DMS153 treated with DMSO at 0.1 percent for 48 hours (cell line): ENCODE measurements around the gene HSBP1L1.
"Not testable (repeated sequence)": the region's sequence is repeated elsewhere in the genome, so short reads cannot be mapped to it uniquely, and the experiment has no call there.

Experiments
- DNase-seq: peaks from one replicate; lab custom pipeline; 2025; ENCODE audit not compliant: unreplicated experiment; lab: John Stamatoyannopoulos, UW

The HSBP1L1 gene

GRCh38 chr18:79983253-79983652, 18.8 kb downstream of the HSBP1L1 start:
- DNase-seq, result no peak

DNA sequence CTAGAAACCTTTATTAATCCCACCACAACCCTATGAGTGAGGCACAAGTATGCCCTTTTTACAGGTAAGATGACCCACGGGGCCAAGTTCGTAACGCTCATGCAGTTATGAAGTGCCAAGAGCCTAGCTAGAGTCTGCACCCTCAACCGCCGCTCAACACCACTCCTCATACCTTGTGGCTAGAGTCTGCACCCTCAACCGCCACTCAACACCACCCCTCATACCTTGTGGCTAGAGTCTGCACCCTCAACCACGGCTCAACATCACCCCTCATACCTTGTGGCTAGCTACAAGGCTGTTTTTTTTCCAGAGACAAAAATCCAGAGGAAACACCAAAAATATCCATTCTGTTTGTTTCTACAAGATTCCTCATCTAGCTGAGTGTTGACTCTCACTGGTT, 19.4 kb downstream of the HSBP1L1 start:
- no peak for DNase-seq

DNA sequence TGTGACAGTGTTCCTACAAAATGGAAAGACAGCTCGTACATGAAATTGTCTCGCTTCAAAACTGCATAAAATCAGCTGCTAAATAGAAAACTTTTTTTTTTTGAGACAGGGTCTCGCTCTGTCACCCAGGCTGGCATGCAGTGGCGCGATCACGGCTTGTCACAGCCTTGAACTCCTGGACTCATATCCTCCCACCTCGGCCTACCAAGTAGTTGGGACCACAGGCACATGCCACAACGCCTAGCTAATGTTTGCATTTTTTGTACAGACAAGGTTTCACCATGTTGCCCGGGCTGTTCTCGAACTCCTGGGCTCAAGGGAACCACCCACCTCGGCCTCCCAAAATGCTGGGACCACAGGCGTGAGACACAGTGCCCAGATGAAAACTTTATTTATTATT, 20.7 kb downstream of the HSBP1L1 start:
- DNase-seq, result no peak

GRCh38 chr18:79986726-79987125, 22.3 kb downstream of the HSBP1L1 start:
- no peak for DNase-seq

GRCh38 chr18:79987566-79987965, 23.1 kb downstream of the HSBP1L1 start:
- no peak for DNase-seq

GRCh38 chr18:79988071-79988450, 23.6 kb downstream of the HSBP1L1 start:
- DNase-seq, result peak; percentile 46

GRCh38 chr18:79988451-79989194, 24.2 kb downstream of the HSBP1L1 start, which contains the start of gene TXNL4A:
TXNL4A (minus strand) TSS chr18:79988563; CDS start chr18:79988392, 171 bp downstream.
- peak; percentile 46 for DNase-seq

DNA sequence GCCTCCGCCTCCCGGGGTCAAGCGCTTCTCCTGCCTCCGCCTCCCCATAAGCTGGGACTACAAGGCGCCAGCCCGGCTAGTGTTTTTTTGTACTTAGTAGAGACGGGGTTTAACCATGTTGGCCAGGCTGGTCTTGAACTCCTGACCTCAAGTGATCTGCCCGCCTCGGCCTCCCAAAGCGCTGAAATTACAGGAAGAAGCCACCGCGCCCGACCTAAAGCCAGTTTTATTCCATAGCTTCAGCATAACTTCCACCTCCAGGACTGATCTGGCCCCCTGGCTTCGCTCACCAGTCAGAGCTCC, 24.7 kb downstream of the HSBP1L1 start:
- DNase-seq, result no peak

GRCh38 chr18:79991494-79991893, 27.1 kb downstream of the HSBP1L1 start:
- DNase-seq, result no peak

DNA sequence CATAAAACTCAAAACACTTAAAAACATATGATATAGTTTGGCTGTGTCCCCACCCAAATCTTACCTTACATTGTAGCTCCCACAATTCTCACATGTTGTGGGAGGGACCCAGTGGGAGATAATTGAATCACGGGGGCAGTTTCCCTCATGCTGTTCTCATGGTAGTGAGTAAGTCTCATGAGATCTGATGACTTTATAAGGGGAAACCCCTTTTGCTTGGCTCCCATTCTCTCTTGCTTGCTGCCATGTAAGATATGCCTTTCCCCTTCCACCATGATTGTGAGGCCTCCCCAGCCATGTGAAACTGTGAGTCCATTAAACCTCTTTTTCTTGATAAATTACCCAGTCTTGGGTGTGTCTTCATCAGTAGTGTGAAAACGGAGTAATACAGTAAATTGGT, 35.3 kb downstream of the HSBP1L1 start:
- DNase-seq, result not testable (repeated sequence)

- no peak for DNase-seq
Measured at GRCh38 chr18:80000877-80001276, 36.4 kb downstream of the HSBP1L1 start.

DNA sequence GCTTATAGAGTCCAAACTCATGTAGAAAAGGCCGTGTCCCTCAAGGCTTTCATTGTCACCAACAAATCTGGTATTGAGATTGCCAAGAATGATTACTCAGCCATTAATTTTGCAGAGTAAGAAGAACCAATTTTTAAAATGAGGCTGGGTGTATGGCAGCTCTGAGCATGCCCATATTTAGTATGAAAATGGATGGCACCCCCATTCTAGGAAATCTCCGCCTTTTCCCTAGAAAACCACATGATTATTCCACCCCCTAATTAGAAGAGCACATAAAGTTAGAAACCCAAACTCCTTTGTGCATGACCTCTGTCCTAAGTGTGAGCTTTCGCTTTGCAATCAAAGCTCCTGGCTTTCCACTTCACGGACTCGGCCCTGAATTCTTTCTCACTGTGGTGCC, 38.0 kb downstream of the HSBP1L1 start:
- DNase-seq, result no peak

- no peak for DNase-seq
Measured at GRCh38 chr18:80004600-80005342, 40.3 kb downstream of the HSBP1L1 start.

- no peak for DNase-seq
Measured at GRCh38 chr18:80006724-80007123, 42.3 kb downstream of the HSBP1L1 start.

DNA sequence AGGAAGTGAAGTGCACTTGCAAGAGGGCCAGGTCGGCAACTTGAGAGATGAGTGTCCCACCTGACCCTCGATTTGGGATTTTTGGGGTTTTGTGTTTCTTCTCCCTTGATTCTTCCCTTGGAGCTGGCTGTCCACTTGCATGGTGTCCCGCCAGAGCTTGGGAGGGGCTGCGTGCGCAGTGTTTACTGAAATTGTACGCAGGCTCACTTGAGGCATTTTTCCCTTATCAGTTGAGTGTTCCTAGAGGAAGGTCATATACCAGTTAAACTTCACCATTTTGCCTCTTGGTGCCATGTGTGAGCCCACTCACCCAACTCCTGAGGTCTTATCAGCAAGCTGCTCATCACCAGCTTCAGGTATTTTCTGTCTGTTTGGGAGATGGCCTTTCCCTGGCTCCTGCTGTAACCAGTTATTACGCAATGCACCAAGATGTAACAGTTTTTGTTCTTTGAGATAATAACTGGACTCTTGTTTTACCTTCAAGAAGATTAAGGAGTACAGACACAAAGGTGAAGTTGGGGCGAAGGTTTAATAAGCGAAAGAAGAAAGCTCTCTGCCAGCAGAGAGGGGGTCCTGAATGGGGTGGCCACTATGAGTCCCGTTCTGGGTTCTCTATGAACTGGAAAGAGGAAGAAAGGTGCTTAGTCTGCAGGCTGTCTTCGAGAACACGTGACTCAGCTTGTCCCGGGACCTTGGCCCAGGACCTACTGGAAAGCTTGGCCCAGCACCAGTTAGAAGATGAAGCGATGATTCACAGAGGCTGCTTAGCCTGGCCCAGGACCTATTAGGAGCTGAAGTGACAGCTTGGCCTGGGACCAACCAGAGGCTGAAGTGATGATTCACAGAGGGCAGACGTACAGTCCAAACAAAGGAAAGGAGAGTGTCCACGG, 45.5 kb downstream of the HSBP1L1 start:
- DNase-seq, result no peak

GRCh38 chr18:80010551-80010906, 46.1 kb downstream of the HSBP1L1 start:
- DNase-seq, result no peak

DNA sequence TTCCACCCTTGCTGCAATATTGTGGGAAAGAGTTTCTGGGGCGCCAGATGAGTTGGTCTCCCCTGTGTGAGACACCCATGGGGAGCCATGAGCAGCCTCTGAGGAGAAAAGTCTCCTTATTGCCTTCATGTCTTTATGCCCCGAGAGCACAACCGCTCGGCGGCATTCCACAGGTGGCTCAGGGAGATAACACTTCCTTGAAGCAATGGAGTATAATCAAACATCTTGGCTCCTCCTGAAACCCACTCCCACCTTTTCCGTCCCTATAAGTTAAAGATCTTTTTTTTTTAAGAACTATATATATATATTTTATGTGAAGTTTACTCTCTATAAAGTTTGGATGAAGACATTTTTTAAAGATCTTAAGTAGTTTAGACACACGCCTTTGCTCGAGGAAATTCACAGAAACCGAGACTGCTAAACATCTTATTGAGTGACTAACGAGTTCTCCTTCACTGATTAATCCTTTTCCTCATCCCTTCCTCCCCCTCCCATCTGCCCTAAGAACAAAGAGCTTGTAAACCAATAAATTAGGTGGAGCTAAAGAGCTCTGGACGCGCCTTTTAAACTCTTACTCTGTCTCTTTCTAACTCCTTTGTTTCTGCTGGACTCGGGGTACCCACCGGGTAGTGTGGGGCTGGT, 47.2 kb downstream of the HSBP1L1 start:
- DNase-seq, result not testable (repeated sequence)

- no peak for DNase-seq
Measured at GRCh38 chr18:80012714-80013113, 48.3 kb downstream of the HSBP1L1 start.
